GM18526 (cell line): ENCODE measurements around the gene NLRC5.

Experiments used
- POLR2A ChIP-seq: IDR thresholded peaks from 3 replicates; pipeline ENCODE4 v1.6.1; 2011; ENCODE audit not compliant: insufficient read length; ENCODE audit errors: extremely low read depth

Gene NLRC5

GRCh38 chr16:57100445-57100844 lies 111.1 kb downstream of the NLRC5 start:
- TF ChIP-seq POLR2A = no peak

- no peak for TF ChIP-seq POLR2A
Observed at GRCh38 chr16:57102888-57103851, 113.8 kb downstream of the NLRC5 start.

- TF ChIP-seq POLR2A = no peak
Observed at GRCh38 chr16:57104706-57105105, 115.3 kb downstream of the NLRC5 start.

- no peak for TF ChIP-seq POLR2A
Observed at GRCh38 chr16:57105184-57105583, 115.8 kb downstream of the NLRC5 start.

GRCh38 chr16:57106767-57107166 lies 117.4 kb downstream of the NLRC5 start:
- no peak for TF ChIP-seq POLR2A

GRCh38 chr16:57107321-57107922 lies 118.1 kb downstream of the NLRC5 start:
- TF ChIP-seq POLR2A = no peak

GRCh38 chr16:57108432-57108831 lies 119.1 kb downstream of the NLRC5 start:
- TF ChIP-seq POLR2A = no peak

GRCh38 chr16:57110937-57111336 lies 121.6 kb downstream of the NLRC5 start:
- no peak for TF ChIP-seq POLR2A

GRCh38 chr16:57111420-57111819 lies 122.1 kb downstream of the NLRC5 start:
- no peak for TF ChIP-seq POLR2A

- TF ChIP-seq POLR2A = no peak
Observed at GRCh38 chr16:57112403-57113041, 123.2 kb downstream of the NLRC5 start.

- no peak for TF ChIP-seq POLR2A
Observed at GRCh38 chr16:57113042-57113453, 123.7 kb downstream of the NLRC5 start.

GRCh38 chr16:57113664-57114063 lies 124.3 kb downstream of the NLRC5 start:
- no peak for TF ChIP-seq POLR2A

GRCh38 chr16:57115168-57115513 lies 125.8 kb downstream of the NLRC5 start:
- TF ChIP-seq POLR2A = no peak

GRCh38 chr16:57115514-57116182 lies 126.3 kb downstream of the NLRC5 start:
- TF ChIP-seq POLR2A = no peak

GRCh38 chr16:57118461-57119084 lies 129.2 kb downstream of the NLRC5 start:
- no peak for TF ChIP-seq POLR2A
